ENCODE data around the gene UBE4A. TPM values are rescaled to one million over a fixed set of nuclear protein-coding genes. Genes with fewer than 3 reads are reported as not detected.
A peak's percentile ranks its signal among the peaks of the same experiment; 100 is the strongest.

Gene UBE4A
- total and polyA plus RNA-seq, 9 of the 15 experiments (the other 6 are each of a cell fraction or from before 2014, with no cell fraction given) = 13.5 to 45.2 (median 26.8) TPM

DNA sequence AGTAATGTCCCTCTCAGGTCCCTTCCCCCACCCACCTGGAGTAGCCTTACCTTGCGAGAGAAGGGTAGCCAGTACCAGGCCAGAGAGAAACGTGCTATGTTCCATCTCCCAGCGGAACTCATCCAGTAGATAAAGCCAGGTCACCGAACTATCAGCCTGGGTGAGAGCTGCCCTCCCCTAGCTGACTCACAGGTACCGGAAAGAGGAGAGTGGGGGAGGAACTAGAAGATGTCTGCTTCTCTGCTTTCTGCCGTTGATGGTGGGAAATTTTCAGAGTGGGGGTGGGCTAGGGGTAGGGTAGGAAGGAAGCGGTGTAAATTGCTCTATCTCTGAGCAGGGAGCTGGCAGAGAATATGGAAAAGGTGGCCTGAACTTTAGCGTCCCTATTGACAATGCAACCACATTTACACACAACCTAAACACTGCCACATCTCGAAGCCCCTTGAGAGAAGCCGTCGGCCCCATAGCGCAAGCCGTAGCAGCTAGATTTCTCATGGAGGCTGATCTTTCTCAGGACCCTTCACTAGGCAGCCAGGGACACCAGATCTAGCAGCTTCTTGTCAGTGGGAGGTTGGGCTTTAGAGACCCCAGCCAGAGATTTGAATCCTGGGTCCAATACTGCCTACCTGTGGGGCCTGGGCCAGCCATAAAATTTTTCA, 16.8 kb upstream of the UBE4A start, which contains the start of gene CD3D (continued):
- no peak for TF ChIP-seq RBM34 (IDR thresholded peaks at IDR 0.05; ENCODE audit: borderline replicate concordance, insufficient read depth, low read length)
- peak; percentile 26; the same call in 1 of the 2 replicates for TF ChIP-seq NR2C1 (IDR thresholded peaks at IDR 0.05)
- TF ChIP-seq NR2C1 (tag; IDR thresholded peaks at IDR 0.05) = 0 out of 2 replicates have a peak, but pooled peaks have one; percentile 14
- peak; percentile 61 for TF ChIP-seq GABPA (tag; conservative IDR thresholded peaks at IDR 0.05; ENCODE audit: low read depth)
- TF ChIP-seq ZNF354B (CRISPR knock-in tag; IDR thresholded peaks at IDR 0.05) = no peak
- TF ChIP-seq ZNF395 (CRISPR knock-in tag; IDR thresholded peaks at IDR 0.05) = no peak
- TF ChIP-seq EP400 (IDR thresholded peaks at IDR 0.05) = peak; percentile 36; the same call in 1 of the 2 replicates
- TF ChIP-seq ZNF408 (CRISPR knock-in tag; IDR thresholded peaks at IDR 0.05; ENCODE audit: low read depth) = no peak
- TF ChIP-seq ATF1 (CRISPR knock-in tag; IDR thresholded peaks at IDR 0.05) = no peak
- TF ChIP-seq ATF1 (tag; IDR thresholded peaks at IDR 0.05) = 0 out of 2 replicates have a peak, but pooled peaks have one; percentile 5
- TF ChIP-seq NCOR1 (IDR thresholded peaks at IDR 0.05) = peak; percentile 30; the same call in 1 of the 2 replicates
- TF ChIP-seq ZNF316 (IDR thresholded peaks at IDR 0.05) = no peak
- peak; percentile 93 for TF ChIP-seq JUND (IDR thresholded peaks at IDR 0.05; ENCODE audit: borderline replicate concordance, low read depth, low read length)
- peak; percentile 83; the same call in 1 of the 3 replicates for TF ChIP-seq JUND (tag; IDR thresholded peaks at IDR 0.05; ENCODE audit: borderline replicate concordance, low read depth, low read length)
- TF ChIP-seq PHB (CRISPR knock-in tag; IDR thresholded peaks at IDR 0.05) = 0 out of 2 replicates have a peak, but pooled peaks have one; percentile 29
- peak; percentile 32 for TF ChIP-seq FOS (IDR thresholded peaks at IDR 0.05; ENCODE audit: extremely low read depth, insufficient read length)
- peak; percentile 44; the same call in 1 of the 2 replicates for TF ChIP-seq BCOR (IDR thresholded peaks at IDR 0.05)
- TF ChIP-seq CLOCK (CRISPR knock-in tag; IDR thresholded peaks at IDR 0.05; ENCODE audit: borderline replicate concordance) = no peak
- TF ChIP-seq EGR1 (conservative IDR thresholded peaks at IDR 0.05) = peak; percentile 58
- 0 out of 2 replicates have a peak, but pooled peaks have one; percentile 15 for TF ChIP-seq RBFOX2 (IDR thresholded peaks at IDR 0.05; ENCODE audit: low read depth, low read length)
- peak; percentile 58 for TF ChIP-seq BRD9 (IDR thresholded peaks at IDR 0.05; ENCODE audit: low read depth, partially characterized antibody)
- peak; percentile 42 for TF ChIP-seq KDM5B (IDR thresholded peaks at IDR 0.05; ENCODE audit: insufficient replicate concordance, low read depth, low read length)
- peak; percentile 85 for TF ChIP-seq SMARCA4 (IDR thresholded peaks at IDR 0.05)
- peak; percentile 75; the same call in 1 of the 2 replicates for TF ChIP-seq SMARCE1 (IDR thresholded peaks at IDR 0.05)

Measured in K562 (cell line).